GM23338 (cell line): ENCODE data around the gene NCOA7. TPM values are rescaled to one million over a fixed set of nuclear protein-coding genes. Genes with fewer than 3 reads are reported as not detected.
A peak's percentile ranks its signal among the peaks of the same experiment; 100 is the strongest.
"Not testable (repeated sequence)": the region's sequence is repeated elsewhere in the genome, so short reads cannot be mapped to it uniquely, and the experiment has no call there.

Source experiments
- ATAC-seq: fragments of 200-7000 bp; cut with Tn5 transposase; 3 replicates; pipeline ENCODE4 v1.9.1; 2020
- DNase-seq: peaks from one replicate; pipeline ENCODE4 v3.0.0-alpha.2; 2015; ENCODE audit warnings: low spot score
- H2AFZ ChIP-seq: fragments of 200-600 bp; sonication (generic); 2 replicates; pipeline ENCODE4 v1.8.0; 2016; ENCODE audit warnings: antibody characterized with exemption, mild to moderate bottlenecking, moderate library complexity
- H3F3A ChIP-seq: fragments of 200-600 bp; sonication (generic); replicated peaks from 2 replicates; pipeline ENCODE4 v1.8.0; 2017; ENCODE audit warnings: antibody characterized with exemption, mixed run types, low read depth
- H3K27ac ChIP-seq: fragments of 200-600 bp; sonication (generic); 2 replicates; pipeline ENCODE4 v1.6.1; 2016; ENCODE audit warnings: low read depth
- H3K27me3 ChIP-seq: fragments of 200-600 bp; sonication (generic); 2 replicates; pipeline ENCODE4 v1.8.0; 2016; ENCODE audit warnings: mild to moderate bottlenecking, mixed run types, moderate library complexity; ENCODE audit not compliant: insufficient read depth
- H3K36me3 ChIP-seq: fragments of 200-600 bp; sonication (generic); 2 replicates; pipeline ENCODE4 v1.8.0; 2016; ENCODE audit warnings: mild to moderate bottlenecking; ENCODE audit not compliant: insufficient read depth
- H3K4me1 ChIP-seq: fragments of 200-600 bp; sonication (generic); 2 replicates; pipeline ENCODE4 v1.8.0; 2016; ENCODE audit warnings: mild to moderate bottlenecking, moderate library complexity; ENCODE audit not compliant: insufficient read depth
- H3K4me2 ChIP-seq: fragments of 200-600 bp; sonication (generic); 2 replicates; pipeline ENCODE4 v1.7.1; 2017; ENCODE audit warnings: mixed run types
- H3K4me3 ChIP-seq: fragments of 200-600 bp; sonication (generic); 2 replicates; pipeline ENCODE4 v1.6.1; 2016; ENCODE audit warnings: mixed run types
- H3K79me2 ChIP-seq: fragments of 200-600 bp; sonication (generic); replicated peaks from 2 replicates; pipeline ENCODE4 v1.8.0; 2017; ENCODE audit warnings: mild to moderate bottlenecking; ENCODE audit not compliant: insufficient read depth
- H3K9me2 ChIP-seq: fragments of 200-600 bp; sonication (generic); 2 replicates; pipeline ENCODE4 v1.8.0; 2017; ENCODE audit not compliant: insufficient read depth
- H4K20me1 ChIP-seq: fragments of 200-600 bp; sonication (generic); replicated peaks from 2 replicates; pipeline ENCODE4 v1.8.0; 2017; ENCODE audit warnings: mild to moderate bottlenecking; ENCODE audit not compliant: insufficient read depth
- H3K27ac Mint-ChIP-seq: 2 replicates; pipeline ENCODE4 v1.8.0; 2020; ENCODE audit warnings: inconsistent platforms, mild to moderate bottlenecking, moderate library complexity, mixed read lengths
- H3K27me3 Mint-ChIP-seq: 3 replicates; pipeline ENCODE4 v1.8.0; 2022; ENCODE audit warnings: low read depth, mild to moderate bottlenecking, moderate library complexity, mixed read lengths, inconsistent platforms; ENCODE audit not compliant: insufficient read depth, poor library complexity
- H3K36me3 Mint-ChIP-seq: 3 replicates; pipeline ENCODE4 v1.8.0; 2021; ENCODE audit warnings: low read depth, mild to moderate bottlenecking, inconsistent platforms, moderate library complexity, mixed read lengths
- H3K4me1 Mint-ChIP-seq: 3 replicates; pipeline ENCODE4 v1.8.0; 2020; ENCODE audit warnings: mild to moderate bottlenecking, inconsistent platforms, mixed read lengths
- H3K4me3 Mint-ChIP-seq: 3 replicates; pipeline ENCODE4 v1.8.0; 2021; ENCODE audit warnings: moderate library complexity, mild to moderate bottlenecking, inconsistent platforms, mixed read lengths
- H3K9me3 Mint-ChIP-seq: 3 replicates; pipeline ENCODE4 v1.8.0; 2020; ENCODE audit warnings: moderate library complexity, mild to moderate bottlenecking, inconsistent platforms, mixed read lengths
- CREB1 ChIP-seq: fragments of 250-450 bp; sonication (Bioruptor Pico); IDR thresholded peaks from 2 replicates; pipeline ENCODE4 v1.5.0; 2020; ENCODE audit warnings: low read depth, mild to moderate bottlenecking, moderate library complexity
- EZH2 ChIP-seq: fragments of 200-600 bp; sonication (generic); IDR thresholded peaks from one replicate; pipeline ENCODE4 v1.8.0; 2017; ENCODE audit warnings: antibody characterized with exemption, mild to moderate bottlenecking, low read depth; ENCODE audit not compliant: unreplicated experiment
- EZH2phosphoT487 ChIP-seq: fragments of 200-600 bp; sonication (generic); IDR thresholded peaks from one replicate; pipeline ENCODE4 v1.8.1; 2018; ENCODE audit warnings: antibody characterized with exemption; ENCODE audit not compliant: unreplicated experiment
- JUNB ChIP-seq: IDR thresholded peaks from one replicate; pipeline ENCODE4 v1.6.1; 2016; ENCODE audit warnings: antibody characterized with exemption; ENCODE audit not compliant: unreplicated experiment
- NANOG ChIP-seq: IDR thresholded peaks from 2 replicates; pipeline ENCODE4 v1.6.1; 2016; ENCODE audit warnings: antibody characterized with exemption, borderline replicate concordance
- POLR2AphosphoS5 ChIP-seq: IDR thresholded peaks from 2 replicates; pipeline ENCODE4 v1.6.1; 2016; ENCODE audit warnings: antibody characterized with exemption, low read depth
- STAT1 ChIP-seq: IDR thresholded peaks from one replicate; pipeline ENCODE4 v1.6.1; 2016; ENCODE audit warnings: antibody characterized with exemption; ENCODE audit not compliant: unreplicated experiment
- ZNF114 ChIP-seq: fragments of 250-450 bp; sonication (Bioruptor Pico); IDR thresholded peaks from 2 replicates; pipeline ENCODE4 v1.5.0; 2020; ENCODE audit warnings: mild to moderate bottlenecking, moderate library complexity
- ZNF331 ChIP-seq: fragments of 250-450 bp; sonication (Bioruptor Pico); IDR thresholded peaks from 2 replicates; pipeline ENCODE4 v1.5.0; 2020; ENCODE audit warnings: low read depth, mild to moderate bottlenecking, moderate library complexity
- polyA plus RNA-seq: library from polyadenylated mRNA; unstranded; fragments of >200 nt; fragmentation: Nextera tagmentation; extraction: Ambion mirVana; gene quantifications from 2 replicates; pipeline ENCODE4 v1.2.1, GENCODE V29; 2016
- total RNA-seq: library from RNA; depleted of rRNA; stranded (reverse); fragments of >200 nt; shearing (Covaris generic); gene quantifications from 2 replicates; pipeline ENCODE4 v1.2.3, GENCODE V29; 2014
- TF ChIP-seq, protein P1 (sequence below): IDR thresholded peaks from 2 replicates; pipeline ENCODE4 v1.6.1; 2016; ENCODE audit warnings: antibody characterized with exemption
- TF ChIP-seq, protein P2 (sequence below), 2 experiments: fragments of 200-600 bp in 1 of 2; sonication (generic) in 1 of 2; conservative IDR thresholded peaks; 2 replicates each; pipeline versions ENCODE4 v1.5.1 to v1.6.1; 2016 to 2017; ENCODE audit warnings: antibody characterized with exemption in 2 of 2, low read depth in 2 of 2, mild to moderate bottlenecking in 2 of 2, moderate library complexity in 1 of 2
- TF ChIP-seq, protein P3 (sequence below): IDR thresholded peaks from one replicate; pipeline ENCODE4 v1.6.1; 2018; ENCODE audit warnings: antibody characterized with exemption; ENCODE audit not compliant: unreplicated experiment

The NCOA7 gene
- total and polyA plus RNA-seq, 2 experiments from 2014 or later = 9.3 to 15.7 TPM

DNA sequence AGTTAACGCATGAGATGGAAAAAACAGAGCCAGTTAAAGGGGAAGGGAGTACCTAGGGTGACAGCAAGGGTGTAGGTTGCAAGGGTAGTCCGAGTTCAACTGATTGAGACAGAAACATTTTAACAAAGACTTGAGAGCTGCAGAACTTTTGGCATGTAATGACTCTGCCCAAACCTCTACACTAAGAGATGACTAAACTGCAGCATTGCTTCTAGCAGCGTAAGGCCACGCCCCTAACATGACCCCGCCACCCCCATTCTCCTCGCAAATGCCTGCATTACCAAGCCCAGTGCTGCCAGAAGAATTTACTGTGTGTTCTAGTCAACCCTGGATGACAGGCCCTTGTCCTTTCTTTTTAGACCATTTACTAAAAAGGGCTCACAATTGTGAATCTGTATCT is 159.5 kb downstream of the NCOA7 start:
- no peak overlapping the region for H3K4me3 Mint-ChIP-seq
- H3K27ac Mint-ChIP-seq = no peak overlapping the region
- H3K36me3 Mint-ChIP-seq = peaks cover 5% of the 10 kb centered on the region; the same call in 2 of the 3 replicates
- H3K4me1 Mint-ChIP-seq = peaks cover 7% of the 10 kb centered on the region
- ATAC-seq (peak; percentile 63), DNase-seq (peak; percentile 64)
- peaks cover 3% of the 10 kb centered on the region; the same call in 1 of the 2 replicates for H3K4me1 ChIP-seq
- no peak overlapping the region for H3K27ac ChIP-seq
- H3K27me3 Mint-ChIP-seq = peaks cover 3% of the 10 kb centered on the region
- no peak overlapping the region for H2AFZ ChIP-seq
- no peak for TF ChIP-seq STAT1
- no peak for TF ChIP-seq NANOG
- TF ChIP-seq, protein P1, sequence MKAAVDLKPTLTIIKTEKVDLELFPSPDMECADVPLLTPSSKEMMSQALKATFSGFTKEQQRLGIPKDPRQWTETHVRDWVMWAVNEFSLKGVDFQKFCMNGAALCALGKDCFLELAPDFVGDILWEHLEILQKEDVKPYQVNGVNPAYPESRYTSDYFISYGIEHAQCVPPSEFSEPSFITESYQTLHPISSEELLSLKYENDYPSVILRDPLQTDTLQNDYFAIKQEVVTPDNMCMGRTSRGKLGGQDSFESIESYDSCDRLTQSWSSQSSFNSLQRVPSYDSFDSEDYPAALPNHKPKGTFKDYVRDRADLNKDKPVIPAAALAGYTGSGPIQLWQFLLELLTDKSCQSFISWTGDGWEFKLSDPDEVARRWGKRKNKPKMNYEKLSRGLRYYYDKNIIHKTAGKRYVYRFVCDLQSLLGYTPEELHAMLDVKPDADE = no peak
- TF ChIP-seq ZNF114 (CRISPR knock-in tag) = no peak
- no peak for TF ChIP-seq JUNB
- no peak for TF ChIP-seq EZH2phosphoT487
- peak overlapping the region; percentile 48; the same call in 1 of the 2 replicates for H3K4me2 ChIP-seq
- peaks cover 16% of the 10 kb centered on the region for H3K9me3 Mint-ChIP-seq
- no peaks in the 10 kb centered on the region for H3K9me2 ChIP-seq
- H3K79me2 ChIP-seq = no peaks in the 10 kb centered on the region
- H3K4me3 ChIP-seq = no peak overlapping the region
- no peaks in the 10 kb centered on the region for H3K27me3 ChIP-seq
- H4K20me1 ChIP-seq = no peaks in the 10 kb centered on the region
- H3F3A ChIP-seq = 0 out of 2 replicates have a peak, but pooled peaks cover 3% of the 10 kb centered on the region
- no peaks in the 10 kb centered on the region for H3K36me3 ChIP-seq

DNA sequence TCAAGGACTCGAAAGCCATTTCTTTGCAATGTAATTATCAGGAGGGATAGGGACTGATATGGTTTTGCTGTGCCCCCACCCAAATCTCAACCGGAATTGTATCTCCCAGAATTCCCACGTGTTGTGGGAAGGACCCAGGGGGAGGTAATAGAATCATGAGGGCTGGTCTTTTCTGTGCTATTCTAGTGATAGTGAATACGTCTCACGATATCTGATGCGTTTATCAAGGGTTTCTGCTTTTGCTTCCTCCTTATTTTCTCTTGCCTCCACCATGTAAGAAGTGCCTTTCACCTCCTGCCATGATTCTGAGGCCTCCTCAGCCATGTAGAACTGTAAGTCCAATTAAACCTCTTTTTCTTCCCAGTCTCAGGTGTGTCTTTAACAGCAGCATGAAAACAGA is 160.0 kb downstream of the NCOA7 start:
- H3K4me2 ChIP-seq = peak overlapping the region; percentile 48; the same call in 1 of the 2 replicates
- not testable (repeated sequence) for H3F3A ChIP-seq, ATAC-seq, H4K20me1 ChIP-seq, H3K27ac Mint-ChIP-seq, H3K27ac ChIP-seq, H3K79me2 ChIP-seq, H3K36me3 ChIP-seq, DNase-seq, H3K4me1 ChIP-seq, H3K27me3 ChIP-seq, H3K9me2 ChIP-seq, H3K4me3 Mint-ChIP-seq, H3K36me3 Mint-ChIP-seq, H3K4me1 Mint-ChIP-seq, H2AFZ ChIP-seq, H3K4me3 ChIP-seq, H3K27me3 Mint-ChIP-seq
- peaks cover 16% of the 10 kb centered on the region for H3K9me3 Mint-ChIP-seq

DNA sequence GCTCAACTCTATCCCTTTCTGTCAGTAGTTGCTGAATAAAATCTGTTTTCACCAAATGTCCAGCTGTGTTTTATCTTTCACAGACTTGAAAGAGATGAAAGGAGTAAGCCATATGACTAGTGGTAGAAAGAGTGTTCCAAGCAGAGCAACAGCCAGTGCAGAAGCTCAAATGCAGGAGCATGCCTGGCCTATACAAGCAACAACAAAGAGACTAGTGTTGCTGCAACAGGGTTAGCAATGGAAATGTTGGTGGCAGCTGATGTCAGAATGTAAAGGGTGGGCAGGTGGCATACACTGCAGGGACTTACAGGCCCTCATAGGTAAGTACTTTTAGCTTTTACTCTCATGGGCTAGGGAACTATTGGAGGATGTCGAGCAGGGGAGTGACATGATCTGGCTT is 160.6 kb downstream of the NCOA7 start:
- no peak for DNase-seq
- Mint-ChIP-seq H3K36me3 (peaks cover 5% of the 10 kb centered on the region; the same call in 2 of the 3 replicates), H3K27ac (no peak overlapping the region), H3K4me1 (peaks cover 9% of the 10 kb centered on the region), H3K27me3 (peaks cover 3% of the 10 kb centered on the region), H3K9me3 (peaks cover 16% of the 10 kb centered on the region), H3K4me3 (no peak overlapping the region)
- no peaks in the 10 kb centered on the region for H4K20me1 ChIP-seq
- peaks cover 3% of the 10 kb centered on the region; the same call in 1 of the 2 replicates for H3K4me1 ChIP-seq
- ATAC-seq = no peak
- no peak overlapping the region for H3K4me2 ChIP-seq
- H3K9me2 ChIP-seq = no peaks in the 10 kb centered on the region
- H3K79me2 ChIP-seq = no peaks in the 10 kb centered on the region
- H3K27me3 ChIP-seq = no peaks in the 10 kb centered on the region
- no peak overlapping the region for H3K4me3 ChIP-seq
- H3K36me3 ChIP-seq = no peaks in the 10 kb centered on the region
- H2AFZ ChIP-seq = no peak overlapping the region; the same call in 1 of the 2 replicates
- H3K27ac ChIP-seq = no peak overlapping the region
- no peaks in the 10 kb centered on the region for H3F3A ChIP-seq
- TF ChIP-seq CREB1 = no peak
- no peak for TF ChIP-seq JUNB
- TF ChIP-seq, protein P2, sequence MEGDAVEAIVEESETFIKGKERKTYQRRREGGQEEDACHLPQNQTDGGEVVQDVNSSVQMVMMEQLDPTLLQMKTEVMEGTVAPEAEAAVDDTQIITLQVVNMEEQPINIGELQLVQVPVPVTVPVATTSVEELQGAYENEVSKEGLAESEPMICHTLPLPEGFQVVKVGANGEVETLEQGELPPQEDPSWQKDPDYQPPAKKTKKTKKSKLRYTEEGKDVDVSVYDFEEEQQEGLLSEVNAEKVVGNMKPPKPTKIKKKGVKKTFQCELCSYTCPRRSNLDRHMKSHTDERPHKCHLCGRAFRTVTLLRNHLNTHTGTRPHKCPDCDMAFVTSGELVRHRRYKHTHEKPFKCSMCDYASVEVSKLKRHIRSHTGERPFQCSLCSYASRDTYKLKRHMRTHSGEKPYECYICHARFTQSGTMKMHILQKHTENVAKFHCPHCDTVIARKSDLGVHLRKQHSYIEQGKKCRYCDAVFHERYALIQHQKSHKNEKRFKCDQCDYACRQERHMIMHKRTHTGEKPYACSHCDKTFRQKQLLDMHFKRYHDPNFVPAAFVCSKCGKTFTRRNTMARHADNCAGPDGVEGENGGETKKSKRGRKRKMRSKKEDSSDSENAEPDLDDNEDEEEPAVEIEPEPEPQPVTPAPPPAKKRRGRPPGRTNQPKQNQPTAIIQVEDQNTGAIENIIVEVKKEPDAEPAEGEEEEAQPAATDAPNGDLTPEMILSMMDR (conservative IDR thresholded peaks at IDR 0.05; ENCODE audit: low read depth in 2 of 2) = no peak
- TF ChIP-seq, protein P1 = no peak
- TF ChIP-seq ZNF114 (CRISPR knock-in tag) = no peak
- TF ChIP-seq NANOG = no peak
- no peak for TF ChIP-seq POLR2AphosphoS5
- no peak for TF ChIP-seq EZH2
- TF ChIP-seq ZNF331 (CRISPR knock-in tag) = no peak
- TF ChIP-seq, protein P3, sequence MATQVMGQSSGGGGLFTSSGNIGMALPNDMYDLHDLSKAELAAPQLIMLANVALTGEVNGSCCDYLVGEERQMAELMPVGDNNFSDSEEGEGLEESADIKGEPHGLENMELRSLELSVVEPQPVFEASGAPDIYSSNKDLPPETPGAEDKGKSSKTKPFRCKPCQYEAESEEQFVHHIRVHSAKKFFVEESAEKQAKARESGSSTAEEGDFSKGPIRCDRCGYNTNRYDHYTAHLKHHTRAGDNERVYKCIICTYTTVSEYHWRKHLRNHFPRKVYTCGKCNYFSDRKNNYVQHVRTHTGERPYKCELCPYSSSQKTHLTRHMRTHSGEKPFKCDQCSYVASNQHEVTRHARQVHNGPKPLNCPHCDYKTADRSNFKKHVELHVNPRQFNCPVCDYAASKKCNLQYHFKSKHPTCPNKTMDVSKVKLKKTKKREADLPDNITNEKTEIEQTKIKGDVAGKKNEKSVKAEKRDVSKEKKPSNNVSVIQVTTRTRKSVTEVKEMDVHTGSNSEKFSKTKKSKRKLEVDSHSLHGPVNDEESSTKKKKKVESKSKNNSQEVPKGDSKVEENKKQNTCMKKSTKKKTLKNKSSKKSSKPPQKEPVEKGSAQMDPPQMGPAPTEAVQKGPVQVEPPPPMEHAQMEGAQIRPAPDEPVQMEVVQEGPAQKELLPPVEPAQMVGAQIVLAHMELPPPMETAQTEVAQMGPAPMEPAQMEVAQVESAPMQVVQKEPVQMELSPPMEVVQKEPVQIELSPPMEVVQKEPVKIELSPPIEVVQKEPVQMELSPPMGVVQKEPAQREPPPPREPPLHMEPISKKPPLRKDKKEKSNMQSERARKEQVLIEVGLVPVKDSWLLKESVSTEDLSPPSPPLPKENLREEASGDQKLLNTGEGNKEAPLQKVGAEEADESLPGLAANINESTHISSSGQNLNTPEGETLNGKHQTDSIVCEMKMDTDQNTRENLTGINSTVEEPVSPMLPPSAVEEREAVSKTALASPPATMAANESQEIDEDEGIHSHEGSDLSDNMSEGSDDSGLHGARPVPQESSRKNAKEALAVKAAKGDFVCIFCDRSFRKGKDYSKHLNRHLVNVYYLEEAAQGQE = no peak
- TF ChIP-seq STAT1 = no peak
